ENCODE results near the gene BST1. TPM values are rescaled to one million over a fixed set of nuclear protein-coding genes. Genes with fewer than 3 reads are reported as not detected.

The BST1 gene
- total RNA-seq, 4 donors from 2014 or later: 2.0 to 7.5 (median 5.5) TPM

DNA sequence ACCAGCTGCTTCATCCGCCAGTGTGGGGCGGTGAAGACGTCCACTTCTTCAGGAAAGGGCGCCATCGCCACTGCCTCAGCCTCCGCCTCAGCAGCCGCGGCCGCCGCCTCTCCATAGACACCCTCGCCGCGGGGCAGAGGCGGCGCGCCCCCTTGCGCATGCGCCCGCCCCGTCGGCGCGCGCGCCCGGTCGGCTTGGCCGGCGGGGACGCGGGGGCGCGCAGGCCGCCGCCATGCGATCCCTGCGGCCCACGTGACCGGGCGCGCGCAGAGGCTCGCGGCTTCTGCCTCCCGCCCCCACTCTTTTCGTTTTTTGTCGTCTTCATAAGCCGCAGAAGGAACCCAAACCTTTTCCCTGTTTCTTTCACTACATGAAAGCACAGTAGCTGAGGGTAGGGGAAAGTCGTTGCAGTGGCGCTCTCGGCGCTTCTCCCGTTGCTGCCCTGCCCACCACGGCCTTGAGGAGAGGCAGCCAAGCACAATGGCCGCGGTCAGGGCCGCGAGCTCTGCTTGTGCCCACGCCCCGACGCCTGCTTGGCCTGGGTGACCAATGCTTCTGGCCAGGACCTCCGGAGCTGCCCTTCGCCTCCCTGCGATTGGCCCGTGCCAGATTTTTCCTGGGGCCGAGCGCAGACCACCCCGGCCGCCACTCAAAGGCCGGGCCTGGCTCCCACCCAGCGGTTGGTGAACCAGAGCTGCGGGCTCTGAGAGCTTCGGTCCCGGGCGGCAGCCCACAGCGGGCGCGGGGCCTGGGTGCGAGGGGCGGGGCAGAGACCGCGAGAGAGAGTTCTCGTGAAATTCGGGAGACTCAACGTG, 47.4 kb upstream of the BST1 start, which contains the start of gene FBXL5:
TSS of gene FBXL5 (minus strand) at position 135 of the 815 bp plus-strand sequence. CDS start at position 65, 70 bp downstream.
- no peaks in the 10 kb centered on the region for H3K36me3 ChIP-seq
- no peaks in the 10 kb centered on the region for H3K9me3 ChIP-seq
- TF ChIP-seq CTCF (IDR thresholded peaks at IDR 0.05) (peak in 1 of 6 experiments; percentile 10), POLR2A (IDR thresholded peaks at IDR 0.05) (peak; percentile 86 to 98)
- peak within 1 kb of the TSS; percentile 50 to 74 (median 68) for H3K4me3 ChIP-seq (replicated peaks in 1 of 3)
- DNase-seq: peak; percentile 77 to 79
- 1 to 5% methylated on average over 16 to 53 of the region's 85 CpGs for WGBS, 2 donors
- H3K27ac ChIP-seq: peak within 1 kb of the TSS; percentile 99 to 100 (median 100)
- H3K27me3 ChIP-seq: no peaks in the 10 kb centered on the region
- intact Hi-C loops (cut with DNase I): no loop called here
- H3K4me1 ChIP-seq: peaks cover 34 to 35% of the 10 kb centered on the region in 2 donors

DNA sequence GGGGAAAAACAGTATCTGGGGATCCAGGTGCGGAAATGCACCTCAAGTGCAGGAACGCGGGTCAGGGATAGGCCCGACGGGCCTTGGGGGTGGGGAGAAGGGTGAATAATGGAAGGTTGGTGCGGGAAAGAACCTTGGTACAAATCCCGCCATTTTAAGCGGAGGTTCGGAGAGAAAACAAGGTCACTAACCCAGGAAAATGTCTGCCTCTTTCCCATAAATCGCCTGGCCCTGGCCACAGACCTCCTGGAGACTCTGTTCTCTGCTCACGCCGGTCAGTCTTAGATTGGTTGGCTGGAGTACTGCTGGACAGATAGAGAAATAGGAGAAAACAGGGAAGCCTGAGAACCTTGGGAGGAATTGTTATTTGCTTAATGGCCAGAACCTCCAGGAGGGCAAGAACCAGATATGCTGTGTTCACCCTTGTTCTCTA, 46.8 kb upstream of the BST1 start:
- 45 to 48% methylated on average over 12 of the region's 12 CpGs for WGBS, 2 donors
- no peak for DNase-seq
- intact Hi-C loops (cut with DNase I): no loop called here
- Histone ChIP-seq H3K27me3 (no peaks in the 10 kb centered on the region), H3K36me3 (no peaks in the 10 kb centered on the region), H3K4me1 (peaks cover 29 to 30% of the 10 kb centered on the region in 2 donors), H3K27ac (peak overlapping the region; percentile 99 to 100 (median 100)), H3K4me3 (replicated peaks in 1 of 3) (peak overlapping the region in 2 of 3 donors; percentile 61 to 68), H3K9me3 (no peaks in the 10 kb centered on the region)
- TF ChIP-seq POLR2A (IDR thresholded peaks at IDR 0.05): no peak
- TF ChIP-seq CTCF (IDR thresholded peaks at IDR 0.05): no peak

DNA sequence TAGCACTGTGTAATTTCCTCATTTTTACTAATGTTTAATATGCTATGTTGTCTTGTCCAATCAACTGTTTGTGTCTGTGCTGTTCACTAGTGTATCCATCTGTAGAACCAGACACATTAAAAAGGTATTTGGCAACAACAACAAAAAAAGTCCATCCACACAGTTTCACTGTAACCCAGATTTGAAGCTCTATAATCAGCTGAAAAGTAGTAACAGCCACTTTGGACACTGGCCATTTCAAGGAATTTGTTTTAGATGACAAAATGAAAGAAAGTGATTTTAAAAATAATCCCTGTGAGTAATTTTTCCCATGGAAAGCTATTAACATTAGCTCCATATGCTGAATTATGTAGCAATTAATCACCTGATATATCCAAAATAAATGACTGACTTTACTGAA, 45.5 kb upstream of the BST1 start:
- Histone ChIP-seq H3K9me3 (no peaks in the 10 kb centered on the region), H3K36me3 (no peaks in the 10 kb centered on the region), H3K4me3 (replicated peaks in 1 of 3) (no peak overlapping the region), H3K4me1 (peaks cover 16 to 18% of the 10 kb centered on the region in 2 donors), H3K27ac (no peak overlapping the region), H3K27me3 (no peaks in the 10 kb centered on the region)
- no peak for TF ChIP-seq CTCF (IDR thresholded peaks at IDR 0.05)
- TF ChIP-seq POLR2A (IDR thresholded peaks at IDR 0.05): no peak
- DNase-seq: no peak
- intact Hi-C loops (cut with DNase I): no loop called here

GRCh38 chr4:15658136-15658770, 44.6 kb upstream of the BST1 start:
- WGBS, 2 donors: 85 to 90% methylated on average over 4 of the region's 4 CpGs
- intact Hi-C loops (cut with DNase I): no loop called here
- Histone ChIP-seq H3K9me3 (no peaks in the 10 kb centered on the region), H3K27ac (no peak overlapping the region), H3K27me3 (no peaks in the 10 kb centered on the region), H3K36me3 (no peaks in the 10 kb centered on the region), H3K4me1 (peaks cover 9% of the 10 kb centered on the region in 2 donors), H3K4me3 (replicated peaks in 1 of 3) (no peak overlapping the region)
- TF ChIP-seq CTCF (IDR thresholded peaks at IDR 0.05): no peak
- TF ChIP-seq POLR2A (IDR thresholded peaks at IDR 0.05): no peak
- no peak for DNase-seq

DNA sequence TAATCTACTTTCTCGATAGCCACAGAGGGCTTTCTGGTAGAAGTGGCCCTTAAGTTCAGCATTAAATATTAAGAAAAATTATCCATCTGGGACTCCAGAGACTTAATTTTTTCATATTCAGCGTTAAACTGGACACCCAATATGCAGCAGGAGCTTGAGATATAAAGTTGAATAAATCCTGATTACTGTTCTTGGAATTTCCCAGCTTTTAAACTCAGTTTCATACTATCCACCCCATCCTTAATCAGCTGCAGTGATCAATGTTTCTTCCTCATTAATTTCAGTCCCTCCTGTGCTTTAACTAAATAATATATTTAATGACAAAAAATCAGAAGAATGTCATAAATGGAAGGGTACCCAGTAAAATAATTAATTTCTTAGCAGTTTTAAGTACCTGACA, 44.1 kb upstream of the BST1 start:
- no peaks in the 10 kb centered on the region for H3K36me3 ChIP-seq
- no peaks in the 10 kb centered on the region for H3K27me3 ChIP-seq
- DNase-seq: no peak
- peaks cover 4 to 9% of the 10 kb centered on the region in 2 donors for H3K4me1 ChIP-seq
- H3K27ac ChIP-seq: no peak overlapping the region
- H3K9me3 ChIP-seq: no peaks in the 10 kb centered on the region
- 92 to 93% methylated on average over 2 of the region's 2 CpGs for WGBS, 2 donors
- intact Hi-C loops (cut with DNase I): no loop called here
- no peak for TF ChIP-seq POLR2A (IDR thresholded peaks at IDR 0.05)
- TF ChIP-seq CTCF (IDR thresholded peaks at IDR 0.05): no peak
- H3K4me3 ChIP-seq (replicated peaks in 1 of 3): no peak overlapping the region
